ENCODE data around the gene RING1.
A peak's percentile ranks its signal among the peaks of the same experiment; 100 is the strongest.

RING1 gene

DNA sequence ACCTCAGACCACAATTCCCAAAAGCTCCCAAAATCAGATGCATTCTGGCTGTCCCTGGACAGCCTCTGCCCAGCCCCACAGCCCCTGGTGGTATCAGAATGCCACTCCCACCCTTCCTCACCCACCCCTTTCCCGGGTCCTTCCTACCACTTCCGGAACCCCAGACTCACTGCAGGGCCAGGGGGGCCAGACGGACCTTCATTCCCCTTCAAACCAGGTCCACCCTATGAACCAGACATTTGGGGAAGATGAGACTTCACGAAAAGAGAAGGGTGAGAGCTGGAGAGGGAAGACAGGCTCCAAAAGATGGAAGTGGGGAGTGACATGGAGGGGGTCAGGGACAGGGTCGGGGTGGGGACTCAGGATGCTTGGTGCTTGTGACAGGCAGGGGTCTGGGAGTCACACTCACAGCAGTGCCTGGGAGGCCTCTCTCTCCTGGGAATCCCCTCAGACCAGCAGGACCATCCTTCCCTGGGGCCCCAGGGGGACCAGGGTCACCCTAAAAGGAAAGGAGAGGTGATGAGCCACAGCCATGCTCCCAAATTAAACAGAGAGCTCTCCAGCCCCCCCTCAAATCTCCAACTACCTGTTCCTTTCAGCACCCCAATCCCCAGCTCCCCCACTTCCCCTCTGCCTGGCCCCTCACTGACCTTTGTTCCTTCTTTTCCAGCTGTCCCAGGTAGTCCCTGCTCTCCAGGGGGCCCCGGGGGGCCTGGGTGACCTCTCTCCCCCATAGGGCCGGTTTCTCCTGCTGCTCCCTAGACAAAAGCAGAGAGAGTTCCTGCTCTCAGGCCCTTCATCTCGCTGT, 36.2 kb upstream of the RING1 start:
- DNase-seq (ENCODE audit: low spot score), result no peak

DNA sequence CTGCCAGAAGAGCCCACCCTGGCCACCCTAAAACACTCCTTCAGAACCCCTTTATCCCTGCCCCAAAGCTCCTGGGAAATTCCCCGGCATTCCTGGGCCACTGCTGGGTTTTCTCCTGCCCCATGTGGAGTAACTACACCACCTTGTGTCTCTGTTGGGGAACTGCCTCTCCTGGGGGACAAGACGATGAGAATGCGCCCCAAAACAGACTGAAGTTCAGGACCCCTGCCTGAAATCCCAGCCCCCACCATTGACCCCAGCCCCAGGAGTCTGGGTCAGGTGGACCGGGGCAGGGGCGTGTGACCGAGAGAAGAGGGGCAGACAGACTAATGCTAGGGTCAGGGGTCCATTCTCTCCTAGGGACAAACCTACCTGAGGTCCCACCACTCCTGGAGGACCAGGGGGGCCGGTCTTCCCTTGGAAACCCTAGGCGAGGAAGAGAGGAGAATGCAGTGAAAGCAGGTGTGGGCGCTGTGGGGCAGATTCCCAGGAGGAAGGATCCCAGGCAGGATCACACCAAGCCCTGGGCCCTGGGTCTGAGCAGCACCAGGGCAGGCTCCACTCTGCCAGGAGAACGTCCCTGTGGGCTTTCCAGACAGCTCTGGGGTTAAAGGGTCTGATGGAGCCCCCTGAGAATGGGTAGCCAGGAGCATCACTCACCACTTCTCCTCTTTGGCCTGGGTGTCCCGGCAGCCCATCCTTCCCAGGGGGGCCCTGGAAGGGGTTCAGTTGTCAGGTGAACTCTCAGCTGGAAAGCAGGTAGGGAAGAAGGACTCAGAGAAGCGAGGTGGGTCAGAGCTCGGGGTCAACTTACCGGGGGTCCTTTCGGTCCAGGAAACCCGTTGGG, 35.4 kb upstream of the RING1 start:
- peak; percentile 60 for DNase-seq (ENCODE audit: low spot score)

DNA sequence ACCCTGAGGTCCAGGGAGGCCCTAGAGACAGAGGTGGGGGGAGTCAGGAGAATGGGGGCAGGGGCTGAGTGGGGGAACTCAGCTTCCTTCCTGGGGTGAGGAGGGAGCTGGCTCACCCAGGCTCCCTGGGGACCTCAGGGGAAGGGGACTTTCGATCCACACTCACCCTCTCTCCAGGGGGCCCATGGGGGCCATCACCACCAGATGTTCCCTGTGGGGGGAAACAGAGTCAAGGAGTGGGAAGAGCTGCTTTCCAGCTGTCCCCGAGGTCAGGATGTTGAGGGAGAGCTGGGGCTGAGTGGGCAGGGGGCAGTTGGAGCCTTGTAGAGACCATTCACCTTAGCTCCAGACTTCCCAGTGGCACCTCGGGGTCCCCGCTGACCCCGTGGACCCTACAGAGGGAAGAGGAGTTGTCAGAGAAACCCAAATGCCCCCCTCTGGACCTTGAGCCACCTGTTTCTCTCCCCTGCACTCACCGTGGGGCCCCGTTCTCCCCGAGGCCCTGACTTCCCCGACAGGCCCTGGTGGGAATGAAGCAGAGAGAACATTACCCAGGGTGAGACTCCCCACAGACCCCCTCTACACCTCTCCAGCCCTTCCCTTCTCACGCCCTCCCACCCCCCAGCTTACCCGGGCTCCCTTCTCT, 34.6 kb upstream of the RING1 start:
- DNase-seq (ENCODE audit: low spot score), result no peak

DNA sequence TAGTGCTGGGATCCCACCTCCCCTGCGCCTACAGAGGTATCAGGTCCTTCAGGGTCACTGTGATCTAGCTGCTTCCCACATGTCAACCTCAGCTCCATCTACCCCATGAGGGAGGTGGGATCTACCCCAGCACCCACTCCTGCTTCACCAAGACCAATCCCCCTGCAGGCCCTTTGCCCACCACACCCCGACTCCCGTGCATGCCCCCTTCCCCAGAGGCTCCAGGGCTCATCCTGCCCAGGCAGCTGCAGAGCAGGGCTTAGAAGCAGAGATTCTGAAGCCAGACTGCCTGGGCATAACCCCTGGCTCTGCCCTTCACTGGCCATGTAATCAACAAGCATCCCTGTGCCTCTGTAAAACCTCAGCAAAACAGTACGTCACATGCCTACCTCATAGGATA, 33.5 kb upstream of the RING1 start:
- no peak for DNase-seq (ENCODE audit: low spot score)

DNA sequence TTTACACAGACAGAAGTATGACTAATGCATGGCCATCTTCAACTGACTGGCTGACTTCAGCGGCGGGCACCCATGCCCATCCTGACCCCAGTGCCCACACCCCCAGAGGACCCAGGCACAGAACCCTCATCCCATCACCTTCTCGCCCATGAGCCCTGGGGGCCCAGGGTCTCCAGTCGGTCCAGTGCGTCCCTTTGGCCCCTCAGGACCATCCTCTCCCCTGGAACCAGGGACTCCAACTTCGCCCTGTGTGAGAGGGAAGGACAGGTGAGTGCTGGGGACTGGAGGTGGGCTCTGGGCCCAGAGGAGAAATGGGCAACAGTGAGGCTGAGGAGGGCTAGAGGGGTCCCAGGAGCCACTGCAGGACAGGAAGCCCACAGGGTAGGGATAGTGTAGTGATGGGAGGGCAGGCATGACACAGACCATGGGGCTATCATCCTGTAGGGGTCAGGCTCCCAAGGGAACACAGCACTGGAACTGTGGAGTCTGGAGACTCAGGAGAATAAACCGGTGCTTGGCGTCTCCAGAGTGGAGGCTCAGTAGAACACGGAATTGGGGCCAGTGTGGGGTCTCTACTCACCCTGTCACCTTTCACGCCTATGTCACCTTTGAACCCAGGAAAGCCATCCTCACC, 32.7 kb upstream of the RING1 start:
- no peak for DNase-seq (ENCODE audit: low spot score)

DNA sequence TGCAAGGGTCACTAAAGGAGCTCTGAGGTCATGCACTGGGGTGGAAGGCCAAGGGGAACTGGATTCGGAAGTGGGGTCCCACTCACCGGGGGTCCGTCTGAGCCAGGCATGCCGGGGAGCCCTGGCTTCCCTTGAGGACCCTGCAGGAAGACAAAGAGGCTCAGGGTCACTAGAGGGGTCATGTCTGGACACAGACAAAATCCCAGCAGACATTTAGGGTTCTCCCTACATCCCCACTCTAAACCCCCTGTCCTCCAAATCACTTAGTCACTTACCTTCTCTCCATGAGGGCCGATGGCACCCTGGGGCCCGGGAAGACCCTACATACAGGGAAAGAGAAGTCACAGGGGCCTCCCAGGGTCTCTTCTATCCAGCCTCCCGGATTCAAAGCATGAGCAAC, 31.4 kb upstream of the RING1 start:
- no peak for DNase-seq (ENCODE audit: low spot score)

DNA sequence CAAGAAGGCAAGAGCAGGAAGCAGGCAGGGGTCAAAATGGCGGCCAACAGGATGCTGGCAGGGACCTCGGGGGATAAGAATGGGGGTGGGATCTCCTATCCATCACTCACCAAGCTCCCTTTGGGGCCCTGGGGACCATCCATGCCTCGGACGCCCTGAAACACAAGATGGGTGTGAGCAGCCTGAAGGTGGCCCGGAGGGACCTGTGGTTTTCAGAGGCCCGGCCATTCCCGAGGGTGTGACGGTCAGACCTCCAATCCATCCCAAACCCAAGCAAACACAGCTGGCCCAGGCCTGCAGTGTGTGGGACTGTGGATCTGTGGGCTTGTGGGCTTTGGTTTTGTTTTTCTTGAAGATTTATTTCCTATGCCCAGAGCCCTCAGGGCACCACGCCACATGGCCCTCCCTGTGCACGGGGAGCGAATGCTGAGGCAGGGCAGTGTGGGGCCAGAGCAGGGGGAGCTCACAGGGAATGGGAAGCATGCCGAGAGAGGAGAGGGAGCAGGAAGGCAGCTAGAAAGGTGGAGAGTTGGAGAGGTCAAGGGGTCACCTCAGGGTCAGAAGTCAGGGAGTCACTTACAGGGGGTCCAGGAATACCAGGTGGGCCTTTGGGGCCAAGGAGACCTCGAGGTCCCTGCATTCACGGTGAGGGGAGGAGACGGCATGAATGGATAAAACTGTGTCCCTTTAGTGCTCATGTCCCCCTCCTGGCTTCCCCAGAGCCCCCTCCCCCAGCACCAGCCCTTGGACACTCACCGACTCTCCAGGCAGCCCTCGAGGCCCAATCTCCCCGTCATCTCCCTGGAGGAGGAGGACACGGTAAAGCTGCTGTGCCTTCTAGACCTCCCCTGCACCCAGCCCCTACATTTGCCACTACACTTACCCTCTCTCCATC, 30.5 kb upstream of the RING1 start:
- no peak for DNase-seq (ENCODE audit: low spot score)

DNA sequence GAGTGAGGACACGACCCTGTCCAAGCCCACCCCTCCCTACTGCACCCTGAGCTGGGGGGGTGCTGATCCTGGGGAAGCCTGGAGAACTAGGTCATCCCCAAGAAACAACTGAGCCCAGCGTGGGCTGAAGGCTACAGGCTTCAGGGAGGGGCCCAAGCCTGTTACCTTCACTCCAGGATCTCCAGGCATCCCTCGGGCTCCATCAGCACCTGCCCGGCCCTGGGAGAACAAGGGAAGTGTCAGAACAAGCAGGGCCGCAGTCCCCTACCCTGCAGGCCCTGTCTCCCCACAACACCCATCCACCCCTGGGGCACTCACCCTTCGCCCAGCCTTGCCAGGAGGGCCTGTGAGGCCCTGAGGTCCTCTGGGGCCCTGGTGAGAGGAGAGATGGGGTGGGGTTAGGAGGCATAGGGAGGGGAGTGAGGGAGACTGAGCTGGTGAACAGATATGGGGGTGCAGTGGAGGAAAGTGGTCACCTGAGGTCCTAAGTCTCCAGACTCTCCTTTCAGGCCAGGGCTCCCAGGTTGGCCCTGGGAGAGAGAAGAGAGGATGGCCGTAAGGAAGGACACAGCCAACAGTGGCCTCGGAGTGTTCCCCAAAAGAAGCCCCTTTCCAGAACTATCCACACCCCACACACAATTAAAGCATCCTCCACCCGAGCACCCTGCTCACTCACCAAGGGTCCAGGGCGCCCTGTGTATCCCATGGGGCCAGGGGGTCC, 29.4 kb upstream of the RING1 start:
- no peak for DNase-seq (ENCODE audit: low spot score)

DNA sequence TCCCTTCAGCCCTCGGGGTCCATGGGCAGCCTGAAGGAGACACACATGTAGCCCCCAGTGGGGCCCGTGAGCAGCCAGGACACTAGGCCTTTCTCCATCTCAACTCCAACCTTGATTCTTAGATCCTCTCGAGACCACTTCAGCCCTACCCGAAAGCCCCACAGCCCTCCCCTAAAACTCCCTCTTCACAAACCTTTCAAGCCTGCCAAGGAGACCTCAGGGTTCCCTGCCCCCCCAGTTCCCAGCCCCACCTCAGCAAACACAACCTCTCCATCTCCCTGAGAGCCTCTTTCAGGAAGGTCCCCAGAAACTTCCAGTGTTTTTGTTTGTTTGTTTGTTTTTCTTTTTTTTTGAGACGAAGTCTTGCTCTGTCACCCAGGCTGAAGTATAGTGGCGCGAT, 27.2 kb upstream of the RING1 start:
- DNase-seq (ENCODE audit: low spot score), result no peak

DNA sequence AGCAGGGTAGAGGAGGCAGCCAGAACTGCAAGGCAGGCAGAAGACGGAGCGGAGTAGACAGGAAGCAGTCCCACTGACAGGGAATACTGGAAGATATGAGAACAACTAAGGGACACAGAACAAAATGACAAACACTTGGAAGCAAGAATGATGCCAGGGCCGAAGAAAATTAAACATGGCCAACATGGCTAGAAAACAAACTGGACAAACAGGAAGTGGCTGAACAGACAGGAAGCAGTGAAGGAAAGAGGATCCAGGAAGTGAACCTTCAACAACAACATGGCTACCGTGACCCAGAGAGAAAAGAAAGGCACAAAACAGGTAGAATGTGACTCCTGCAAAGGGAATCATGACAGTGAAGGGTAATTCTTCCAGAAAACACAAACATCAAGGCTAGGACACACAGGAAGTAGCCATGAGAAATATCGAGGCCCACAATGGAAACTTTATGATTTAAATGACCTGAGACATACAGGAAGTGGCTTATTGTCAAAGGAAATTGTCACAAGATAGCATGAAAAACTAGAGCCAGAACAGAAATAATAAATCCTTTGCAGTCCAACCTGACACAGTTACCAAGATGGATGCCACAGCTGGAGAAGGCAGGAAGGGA, 25.1 kb upstream of the RING1 start:
- no peak for DNase-seq (ENCODE audit: low spot score)

DNA sequence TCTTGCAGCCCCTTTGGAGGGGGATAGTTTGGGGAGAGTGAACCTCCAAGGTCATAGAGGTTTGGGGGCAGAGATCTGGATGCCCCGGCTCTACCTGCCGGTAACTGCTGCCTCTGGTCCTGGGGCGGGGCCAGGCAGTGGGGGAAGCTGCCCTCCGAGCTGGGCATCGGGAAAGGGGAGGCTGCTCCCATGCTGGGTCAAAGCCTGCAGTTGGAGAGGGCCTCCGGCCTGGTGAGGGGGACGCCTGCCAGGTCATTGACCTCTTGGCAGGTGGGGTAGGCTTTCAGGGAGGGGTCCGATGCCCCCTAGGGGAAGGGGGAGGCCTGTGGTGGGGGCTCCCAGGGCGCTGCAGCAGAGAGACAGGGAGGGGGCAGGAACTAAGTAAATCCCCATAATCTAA, 23.1 kb upstream of the RING1 start:
- no peak for DNase-seq (ENCODE audit: low spot score)

DNA sequence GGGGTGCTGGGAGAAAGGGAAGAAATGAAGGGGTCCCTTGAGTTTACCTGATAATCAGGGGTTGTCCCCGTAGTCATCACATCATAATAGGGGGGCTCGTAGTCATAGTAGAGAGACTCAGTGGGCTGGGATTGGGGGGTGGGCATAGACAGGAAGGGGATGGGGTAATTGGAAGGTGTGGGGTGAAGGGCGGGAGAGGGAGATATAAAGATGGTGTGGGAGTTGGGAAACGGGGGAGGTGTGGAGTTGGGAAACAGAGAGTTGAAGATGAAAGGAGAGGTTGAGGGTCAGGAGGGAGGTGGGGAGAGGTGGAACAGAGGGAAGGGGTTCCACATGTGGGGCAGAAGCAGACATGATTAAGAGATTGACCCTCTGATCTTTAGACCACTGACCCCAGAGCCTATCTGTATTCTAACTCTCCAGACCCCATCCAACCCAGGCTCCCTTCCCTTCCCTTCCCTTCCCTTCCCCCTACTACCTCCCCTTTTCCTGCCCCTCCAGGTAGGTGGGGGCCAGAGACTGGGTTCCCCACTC, 22.6 kb upstream of the RING1 start:
- no peak for DNase-seq (ENCODE audit: low spot score)

DNA sequence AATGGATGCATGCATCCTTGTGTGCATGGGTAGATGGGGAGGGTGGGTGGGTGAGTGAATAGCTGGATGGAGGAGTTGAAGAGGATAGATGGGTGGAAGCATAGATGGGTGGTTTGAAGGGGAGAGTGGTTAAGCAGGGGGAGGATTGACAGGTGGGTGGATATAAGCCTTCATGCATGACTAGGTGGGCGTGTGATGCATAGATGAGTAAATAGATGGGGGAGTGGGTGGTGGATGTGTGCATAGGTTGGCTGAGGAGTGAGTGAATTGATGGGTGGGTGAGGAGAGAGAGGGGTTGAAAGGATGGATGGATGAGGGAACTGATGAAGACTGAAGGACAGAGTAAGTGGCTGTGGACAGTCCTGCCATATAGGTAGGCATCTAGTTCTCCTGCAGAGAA, 20.5 kb upstream of the RING1 start:
- DNase-seq (ENCODE audit: low spot score), result no peak

DNA sequence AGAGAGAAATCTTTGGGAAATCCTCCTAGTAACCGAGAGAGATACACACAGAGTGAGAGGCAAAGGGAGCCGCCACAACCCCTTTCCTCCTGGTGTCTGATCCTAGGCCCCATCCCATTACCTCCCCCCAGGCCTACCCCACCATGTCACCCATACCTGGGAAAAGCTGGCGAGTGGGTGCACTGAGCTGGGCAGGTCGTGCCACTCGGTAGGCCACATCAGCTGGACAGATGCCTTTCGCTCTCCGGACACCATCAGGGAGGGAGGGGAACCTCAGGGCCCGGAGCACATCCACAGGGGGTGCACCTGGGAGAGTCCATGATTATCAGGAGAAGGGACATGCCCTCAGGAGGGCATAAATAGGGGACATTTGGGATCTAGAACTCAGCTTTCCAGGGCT, 19.1 kb upstream of the RING1 start:
- DNase-seq (ENCODE audit: low spot score), result no peak

DNA sequence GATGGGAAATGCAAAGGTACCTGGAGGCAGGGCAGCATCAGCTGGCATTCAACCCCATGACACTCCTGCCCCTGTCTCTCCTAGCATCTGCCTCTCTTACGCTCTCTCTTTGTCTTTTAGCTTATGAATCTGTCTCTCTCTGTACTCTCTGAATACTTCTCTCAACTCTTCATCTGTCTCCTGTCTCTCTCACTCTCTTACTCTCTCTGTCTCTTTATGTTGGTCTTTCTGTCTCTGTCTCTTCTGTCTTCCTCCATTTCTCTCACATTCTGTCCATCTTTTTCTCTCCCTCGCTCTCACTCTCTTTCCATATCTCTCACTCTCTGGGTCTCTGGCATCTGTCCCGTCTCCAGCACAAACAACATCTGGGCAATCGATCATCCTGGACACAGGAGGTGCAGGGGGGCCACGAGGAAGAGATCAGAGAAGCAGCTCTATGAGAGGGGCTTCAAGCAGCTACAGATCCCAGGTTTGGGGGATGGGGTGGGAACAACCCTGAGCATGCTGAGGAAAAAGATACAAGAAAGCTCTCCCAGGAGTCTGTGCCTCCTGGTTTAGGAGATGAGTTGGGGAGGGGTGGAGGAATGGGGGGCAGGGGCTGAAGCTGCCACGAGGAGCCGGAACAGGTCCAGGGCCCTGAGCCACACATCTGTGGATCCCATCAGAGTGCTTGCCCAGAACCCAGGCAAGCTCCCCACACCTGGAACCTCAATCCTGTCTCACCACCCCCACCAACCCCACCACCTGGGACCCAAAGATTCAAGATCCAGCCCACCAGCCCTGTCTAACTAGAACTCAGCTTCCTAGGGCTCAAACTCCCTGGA, 18.5 kb upstream of the RING1 start:
- no peak for DNase-seq (ENCODE audit: low spot score)

DNA sequence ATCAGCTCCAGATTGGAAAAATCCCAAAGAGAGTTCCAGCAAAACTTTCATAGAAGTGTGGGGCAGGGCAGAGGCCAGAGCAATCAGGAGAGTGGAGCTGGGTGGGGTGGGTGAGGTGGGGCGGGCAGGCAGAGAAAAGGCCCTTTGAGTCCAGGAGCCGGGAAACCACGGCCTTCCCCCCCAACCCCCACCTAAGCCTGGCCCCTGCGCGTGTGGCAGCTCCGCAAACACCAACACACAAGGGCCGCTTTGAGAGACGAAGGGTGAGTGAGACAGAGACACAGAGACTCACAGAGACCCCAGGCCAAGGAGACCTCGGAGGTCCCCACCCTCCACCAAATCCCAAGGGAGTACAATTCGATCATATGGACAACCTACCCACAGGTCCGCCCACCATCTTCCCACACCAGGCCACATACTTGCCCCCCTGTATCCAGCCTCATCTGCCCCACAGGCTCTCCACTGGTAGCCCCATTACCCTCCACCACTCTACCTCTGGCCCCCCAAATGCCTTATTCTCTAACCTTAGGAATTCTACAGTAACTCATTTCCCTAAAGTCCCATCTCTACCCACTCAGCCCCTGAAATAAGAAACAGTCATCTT, 17.7 kb upstream of the RING1 start:
- peak; percentile 70 for DNase-seq (ENCODE audit: low spot score)

DNA sequence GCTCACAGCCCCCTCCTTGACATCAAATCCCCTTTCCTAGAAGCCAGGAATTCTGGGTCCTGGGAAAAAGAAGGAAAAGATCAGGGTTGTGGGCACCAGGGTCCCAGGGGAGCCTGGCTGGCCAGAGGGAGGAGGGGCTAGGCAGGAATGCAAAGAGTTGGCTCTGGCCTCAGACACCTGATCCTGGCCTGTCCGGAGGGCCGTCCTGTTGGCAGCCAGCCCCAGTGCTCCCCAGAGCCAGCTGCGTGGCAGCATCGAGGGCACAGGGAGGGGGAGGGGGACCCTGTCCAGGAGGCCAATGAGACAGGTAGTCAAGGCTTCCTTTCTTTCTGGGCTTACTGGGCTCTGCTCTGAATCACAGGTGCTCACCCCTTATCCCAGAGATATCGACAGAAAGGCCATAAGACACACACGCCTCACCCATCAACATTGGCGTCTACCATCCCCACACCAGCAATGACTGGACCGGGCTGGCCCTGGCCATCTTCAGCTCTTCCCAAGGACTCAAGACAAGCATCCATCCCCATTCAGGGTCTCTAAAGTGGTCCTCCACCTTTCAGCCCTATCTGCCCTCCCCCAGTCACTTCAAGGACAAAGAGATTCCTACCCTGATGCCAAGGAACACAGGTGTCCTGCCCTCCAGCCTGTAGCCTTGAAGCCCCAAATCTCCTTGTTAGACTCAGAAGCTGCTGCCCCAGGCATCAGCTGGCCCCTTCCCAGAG, 16.8 kb upstream of the RING1 start:
- DNase-seq (ENCODE audit: low spot score), result no peak

DNA sequence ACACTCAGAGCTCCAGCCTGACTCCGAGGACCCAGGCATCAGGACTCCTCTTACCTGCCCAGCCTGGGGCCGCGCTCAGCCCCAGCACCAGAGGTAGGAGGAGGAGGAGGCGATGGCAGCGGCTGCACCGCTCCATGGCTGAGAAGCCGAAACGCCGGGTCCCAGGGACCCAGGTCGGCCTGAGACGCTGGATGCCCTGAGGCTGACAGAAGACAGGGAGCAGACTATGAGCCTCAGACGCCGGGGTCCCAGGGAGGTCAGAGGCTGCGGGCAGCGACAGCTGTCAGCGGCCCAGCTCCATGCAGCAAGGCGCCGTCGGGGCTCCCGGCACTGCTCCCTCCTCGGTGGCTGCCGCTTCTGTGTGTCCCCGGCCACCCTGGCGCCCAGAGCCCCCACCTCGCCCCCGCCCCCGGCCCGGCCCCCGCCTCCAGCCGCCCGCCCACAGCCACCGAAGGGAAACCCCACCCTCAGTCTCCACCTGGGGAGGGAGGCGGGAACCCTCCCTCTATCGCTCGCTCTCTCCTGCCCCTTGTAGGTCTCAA, 16.1 kb upstream of the RING1 start, which contains the start of gene COL11A2:
Gene COL11A2 (minus strand): TSS at position 363 of the 542 bp plus-strand sequence. CDS start 227 bp downstream, at position 136.
- no peak for DNase-seq (ENCODE audit: low spot score)
